Adrenal gland (tissue), 5 donors: ENCODE data around the gene TRAFD1.

Experiments used
- CTCF ChIP-seq, 6 experiments: fragments of 450-650 bp in 4 of 6; fragments of 200-600 bp in 2 of 6; sonication (generic) in 1 of 6; IDR thresholded peaks; 1 replicate in 5 of 6; 2 replicates in 1 of 6; pipeline versions ENCODE4 v1.5.1 to v1.8.0; 2016 to 2021; ENCODE audit warnings: antibody characterized with exemption in 6 of 6, mild to moderate bottlenecking in 2 of 6, moderate library complexity in 1 of 6
- POLR2A ChIP-seq, 2 donors: fragments of 450-650 bp; IDR thresholded peaks; one replicate each; pipeline ENCODE4 v1.6.1; 2017; ENCODE audit warnings: antibody characterized with exemption in 2 of 2, mild to moderate bottlenecking in 2 of 2, moderate library complexity in 1 of 2
- donor health status: DM: no; HTN: no; CAD: no.

GRCh38 chr12:112166051-112167015 lies 41.0 kb downstream of the TRAFD1 start:
- TF ChIP-seq CTCF (IDR thresholded peaks at IDR 0.05) (no peak), POLR2A (IDR thresholded peaks at IDR 0.05) (no peak)
